GM12875 (cell line): ENCODE results near the gene NOTCH1.
"Not testable (repeated sequence)": the region's sequence is repeated elsewhere in the genome, so short reads cannot be mapped to it uniquely, and the experiment has no call there.

Source experiments
- H3K4me3 ChIP-seq: one replicate; pipeline ENCODE4 v1.5.1; 2011; ENCODE audit warnings: low read depth, low read length, control low read depth
- TF ChIP-seq, protein P1 (sequence below): IDR thresholded peaks from 2 replicates; pipeline ENCODE4 v1.5.1; 2011; ENCODE audit warnings: low read depth, mild to moderate bottlenecking, control low read depth, inconsistent platforms, low read length, moderate library complexity, borderline replicate concordance; ENCODE audit not compliant: insufficient read depth

NOTCH1 gene

GRCh38 chr9:136584401-136584932 lies 38.6 kb upstream of the NOTCH1 start:
- TF ChIP-seq, protein P1, sequence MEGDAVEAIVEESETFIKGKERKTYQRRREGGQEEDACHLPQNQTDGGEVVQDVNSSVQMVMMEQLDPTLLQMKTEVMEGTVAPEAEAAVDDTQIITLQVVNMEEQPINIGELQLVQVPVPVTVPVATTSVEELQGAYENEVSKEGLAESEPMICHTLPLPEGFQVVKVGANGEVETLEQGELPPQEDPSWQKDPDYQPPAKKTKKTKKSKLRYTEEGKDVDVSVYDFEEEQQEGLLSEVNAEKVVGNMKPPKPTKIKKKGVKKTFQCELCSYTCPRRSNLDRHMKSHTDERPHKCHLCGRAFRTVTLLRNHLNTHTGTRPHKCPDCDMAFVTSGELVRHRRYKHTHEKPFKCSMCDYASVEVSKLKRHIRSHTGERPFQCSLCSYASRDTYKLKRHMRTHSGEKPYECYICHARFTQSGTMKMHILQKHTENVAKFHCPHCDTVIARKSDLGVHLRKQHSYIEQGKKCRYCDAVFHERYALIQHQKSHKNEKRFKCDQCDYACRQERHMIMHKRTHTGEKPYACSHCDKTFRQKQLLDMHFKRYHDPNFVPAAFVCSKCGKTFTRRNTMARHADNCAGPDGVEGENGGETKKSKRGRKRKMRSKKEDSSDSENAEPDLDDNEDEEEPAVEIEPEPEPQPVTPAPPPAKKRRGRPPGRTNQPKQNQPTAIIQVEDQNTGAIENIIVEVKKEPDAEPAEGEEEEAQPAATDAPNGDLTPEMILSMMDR: no peak
- H3K4me3 ChIP-seq: no peak overlapping the region

DNA sequence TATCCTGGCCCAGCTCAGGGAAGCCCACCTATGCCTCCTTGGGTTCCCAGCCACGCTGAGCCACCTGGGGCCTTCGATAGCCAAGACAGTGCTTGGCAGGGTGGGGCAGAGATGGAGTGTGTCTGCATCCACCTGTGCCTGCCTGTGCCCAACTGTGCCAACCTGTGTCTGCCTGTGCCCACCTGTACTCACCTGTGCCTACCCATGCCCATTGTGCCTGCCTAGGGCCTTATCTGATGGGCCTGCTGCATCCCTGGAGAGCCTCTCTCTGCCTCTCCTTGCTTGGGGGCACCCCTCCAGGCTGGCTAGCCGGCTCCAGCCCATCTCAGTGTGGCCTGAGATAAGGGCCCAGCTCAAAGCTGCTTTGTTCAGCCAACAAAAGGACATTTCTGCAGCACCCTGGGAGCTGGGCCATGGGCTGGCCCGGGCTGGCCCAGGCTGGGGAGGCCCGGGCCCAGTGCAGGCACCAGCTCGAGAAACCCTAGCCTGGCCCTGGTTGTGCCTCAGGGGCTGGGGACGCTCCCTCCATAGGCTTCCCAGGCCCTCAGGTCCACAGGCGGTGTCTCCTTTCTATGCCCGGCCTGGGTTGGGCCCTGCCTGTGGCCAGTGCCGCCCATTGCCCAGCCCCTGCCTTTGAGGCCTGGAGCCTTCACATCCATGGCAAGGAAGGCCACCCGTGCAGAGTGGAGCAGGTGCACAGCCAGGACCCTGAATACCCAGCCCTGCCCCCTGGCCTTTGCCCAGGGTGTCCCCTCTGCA lies 37.3 kb upstream of the NOTCH1 start:
- H3K4me3 ChIP-seq: no peak overlapping the region
- TF ChIP-seq, protein P1: no peak

- H3K4me3 ChIP-seq: no peak overlapping the region
- TF ChIP-seq, protein P1: no peak
Measured at GRCh38 chr9:136581614-136582447, 36.0 kb upstream of the NOTCH1 start.

DNA sequence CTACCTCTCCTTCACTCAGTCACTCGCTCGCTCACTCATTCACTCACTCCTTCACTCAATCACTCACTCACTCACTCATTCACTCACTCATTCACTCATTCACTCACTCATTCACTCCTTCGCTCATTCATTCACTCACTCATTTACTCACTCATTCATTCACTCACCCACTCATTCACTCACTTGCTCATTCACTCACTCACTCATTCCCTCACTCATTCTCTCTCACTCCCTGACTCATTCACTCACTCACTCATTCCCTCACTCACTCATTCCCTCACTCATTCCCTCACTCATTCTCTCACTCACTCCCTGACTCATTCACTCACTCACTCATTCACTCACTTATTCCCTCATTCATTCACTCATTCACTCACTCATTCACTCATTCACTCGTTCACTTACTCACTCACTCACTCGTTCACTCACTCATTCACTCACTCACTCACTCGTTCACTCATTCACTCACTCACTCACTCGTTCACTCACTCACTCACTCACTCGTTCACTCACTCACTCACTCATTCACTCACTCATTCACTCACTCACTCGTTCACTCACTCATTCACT lies 33.9 kb upstream of the NOTCH1 start:
- not testable (repeated sequence) for H3K4me3 ChIP-seq

GRCh38 chr9:136578915-136579649 lies 33.2 kb upstream of the NOTCH1 start:
- TF ChIP-seq, protein P1: 0 out of 2 replicates have a peak, but pooled peaks have one; percentile 3
- H3K4me3 ChIP-seq: no peak overlapping the region

DNA sequence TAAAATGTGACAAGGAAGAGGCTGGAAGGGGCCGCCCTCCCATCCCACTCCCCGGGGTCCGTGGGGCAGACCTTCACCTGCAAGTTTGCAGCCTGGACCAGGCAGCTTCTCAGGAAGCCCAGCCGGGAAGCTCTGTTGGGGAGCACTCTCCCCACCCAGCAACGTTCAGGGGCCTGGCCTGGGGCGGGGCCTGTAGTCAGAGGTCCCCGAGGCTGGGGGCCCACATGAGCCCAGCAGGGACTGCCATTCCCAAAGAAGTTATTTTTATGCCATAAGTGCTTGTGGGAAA lies 32.7 kb upstream of the NOTCH1 start:
- TF ChIP-seq, protein P1: no peak
- H3K4me3 ChIP-seq: no peak overlapping the region
